Measurements from ENCODE around the gene CELA2A.

DNA sequence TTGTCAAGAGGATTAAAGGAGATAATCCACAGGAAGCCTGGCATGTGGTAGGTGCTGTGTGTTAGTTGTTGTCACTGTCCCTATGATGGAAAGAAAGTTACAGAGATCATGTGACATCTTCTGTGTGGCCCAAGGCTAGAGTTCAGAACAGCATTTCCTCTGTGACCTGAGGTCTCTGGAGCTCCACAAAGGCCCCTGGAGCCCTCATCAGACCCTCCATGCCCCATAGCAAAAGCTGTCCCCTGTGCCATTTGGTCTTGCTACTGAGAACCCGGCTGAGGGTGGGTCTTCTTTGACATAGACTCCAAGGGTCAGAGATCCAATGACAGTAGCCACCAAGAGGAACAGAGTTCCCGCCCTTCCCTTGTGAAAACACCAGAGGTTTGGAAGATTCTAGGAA lies 27.4 kb downstream of the CELA2A start:
- TF ChIP-seq GATA3 (IDR thresholded peaks at IDR 0.05; ENCODE audit: low read depth, low read length) = no peak
- TF ChIP-seq GATA2 (IDR thresholded peaks at IDR 0.05; ENCODE audit: low read depth, low read length) = no peak
